GM18508 (cell line): ENCODE measurements around the gene EPDR1.
"Not testable (repeated sequence)": the region's sequence is repeated elsewhere in the genome, so short reads cannot be mapped to it uniquely, and the experiment has no call there.

Source experiments
- ATAC-seq: cut with Tn5 transposase; IDR thresholded peaks from one replicate; pipeline ENCODE4 v1.9.1; 2021; ENCODE audit warnings: moderate number of reproducible peaks; ENCODE audit not compliant: insufficient read depth, unreplicated experiment

EPDR1 gene

DNA sequence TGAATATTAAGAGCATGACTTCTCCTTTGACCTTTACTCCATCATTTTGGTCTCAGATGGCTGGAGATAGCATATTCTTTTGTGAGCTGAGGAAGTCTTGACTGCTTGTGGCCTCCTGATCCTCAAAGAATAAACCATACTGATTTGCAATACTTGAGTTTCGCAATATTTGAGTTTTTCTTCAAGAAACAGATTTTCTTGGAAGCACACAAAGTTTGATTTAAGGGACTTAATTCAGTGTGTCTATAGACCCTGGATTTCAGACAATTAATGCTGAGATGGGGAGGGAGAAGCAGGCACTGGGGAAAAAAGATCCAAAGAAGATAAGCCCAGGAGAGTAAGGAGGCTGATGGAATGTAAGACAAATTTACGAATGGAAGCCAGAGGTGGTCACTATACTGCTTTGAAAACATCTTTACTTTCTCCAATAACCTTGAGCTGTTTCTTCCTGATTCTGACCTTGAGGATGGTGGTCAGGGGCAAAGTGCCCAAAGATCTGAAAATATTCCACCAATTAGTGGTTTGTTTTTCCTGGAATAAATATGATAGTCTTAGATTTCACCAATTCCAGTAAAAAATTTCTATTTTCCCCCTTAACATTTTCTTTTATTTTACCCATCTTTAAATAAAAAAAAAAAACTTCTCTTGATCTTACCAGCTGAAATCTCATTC lies 7.5 kb downstream of the EPDR1 start:
- ATAC-seq, result no peak

DNA sequence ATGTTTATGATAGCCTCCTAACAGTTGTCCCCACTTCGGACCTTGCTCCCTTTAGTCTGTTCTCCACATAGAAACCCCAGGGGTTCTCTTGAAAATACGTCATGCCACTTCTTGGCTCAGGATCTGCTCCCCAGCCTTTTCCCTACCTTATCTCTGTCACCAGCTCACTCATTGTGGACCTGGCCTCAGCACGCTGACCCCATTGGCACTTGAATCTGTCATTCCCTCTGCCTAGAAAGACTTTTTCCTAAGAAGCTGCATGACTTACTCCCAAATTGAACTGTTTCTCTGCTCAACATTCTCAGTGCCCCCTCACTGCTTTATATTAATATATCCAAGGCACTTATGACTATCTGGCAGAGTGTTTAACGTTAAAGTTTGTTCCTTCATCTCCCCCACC lies 8.4 kb downstream of the EPDR1 start:
- ATAC-seq, result no peak

DNA sequence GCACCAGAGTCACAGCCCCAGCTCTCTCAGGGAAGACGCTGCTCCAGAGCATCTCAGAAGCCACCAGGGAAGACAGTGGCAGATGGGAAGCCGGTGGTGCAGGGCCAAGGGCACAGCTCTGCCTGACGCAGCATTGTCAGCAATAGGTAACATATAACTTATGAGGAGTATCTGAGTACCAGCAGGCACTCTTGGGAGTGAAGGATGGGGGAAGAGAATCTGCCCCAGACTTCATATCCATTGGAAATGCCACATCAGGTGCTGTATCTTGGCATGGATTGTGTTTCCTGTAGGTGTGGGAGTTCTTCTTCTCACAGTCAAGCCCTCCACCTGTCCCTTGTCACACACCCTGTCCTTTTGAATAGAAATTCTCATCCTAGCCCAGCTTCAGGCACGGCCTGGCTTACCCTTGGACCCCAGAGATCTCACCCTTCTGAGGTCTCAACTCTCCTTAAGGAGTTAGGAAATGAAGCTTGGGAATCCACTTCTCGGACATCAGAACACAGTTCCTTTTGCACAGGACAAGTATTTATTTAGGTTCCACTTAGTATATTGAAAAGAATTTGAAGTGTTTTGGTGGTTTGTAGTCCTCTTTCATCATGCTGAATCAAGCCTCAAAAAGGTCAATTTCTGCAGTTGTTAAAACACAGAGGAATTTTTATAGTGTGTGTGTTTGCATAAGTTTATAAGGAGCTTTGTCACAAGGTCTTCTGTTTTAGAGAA lies 9.9 kb downstream of the EPDR1 start:
- ATAC-seq, result no peak

DNA sequence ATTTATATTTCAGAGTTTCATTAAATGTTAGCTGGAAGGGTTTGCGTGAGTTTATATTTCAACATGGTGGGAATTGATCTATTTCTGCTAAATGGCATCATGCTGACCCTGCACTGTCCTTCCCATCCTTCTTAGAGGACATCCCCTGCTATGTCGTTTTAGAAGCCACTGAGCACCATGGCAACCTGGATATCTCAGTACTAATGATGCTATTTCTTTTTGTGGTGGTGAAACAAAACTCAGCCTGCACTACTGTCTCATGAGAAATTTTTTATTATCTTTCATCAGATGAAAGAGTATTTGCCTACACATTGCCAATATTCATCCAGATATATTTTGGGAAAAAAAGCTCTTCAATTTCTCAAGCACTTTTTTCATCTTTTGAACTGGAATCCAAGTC lies 12.1 kb downstream of the EPDR1 start:
- ATAC-seq, result no peak

DNA sequence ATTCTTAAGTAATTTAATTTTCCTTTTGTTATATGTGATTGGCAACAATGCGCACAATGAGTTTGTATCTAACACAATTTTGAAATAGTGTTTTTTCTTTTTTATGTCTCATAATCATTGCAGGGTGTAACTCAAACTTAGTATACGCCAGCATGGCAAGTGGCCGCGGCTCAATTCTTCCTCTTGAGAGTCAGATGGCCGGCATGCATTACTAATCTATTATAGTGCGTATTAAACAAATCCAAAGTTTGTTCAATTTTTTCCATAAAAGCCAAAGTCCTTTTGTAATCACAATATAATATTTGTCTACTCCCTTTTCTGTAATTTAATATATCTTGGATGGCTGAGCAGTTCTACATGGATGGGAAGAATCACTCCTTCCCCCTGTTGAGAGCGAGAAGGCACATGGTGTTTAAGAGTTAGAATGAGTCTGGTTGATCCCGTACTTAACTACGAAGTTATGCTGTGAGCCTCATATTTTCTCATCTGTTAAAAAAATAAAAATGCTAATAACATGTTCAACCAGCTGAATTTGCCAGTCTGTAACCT lies 12.7 kb downstream of the EPDR1 start:
- no peak for ATAC-seq

DNA sequence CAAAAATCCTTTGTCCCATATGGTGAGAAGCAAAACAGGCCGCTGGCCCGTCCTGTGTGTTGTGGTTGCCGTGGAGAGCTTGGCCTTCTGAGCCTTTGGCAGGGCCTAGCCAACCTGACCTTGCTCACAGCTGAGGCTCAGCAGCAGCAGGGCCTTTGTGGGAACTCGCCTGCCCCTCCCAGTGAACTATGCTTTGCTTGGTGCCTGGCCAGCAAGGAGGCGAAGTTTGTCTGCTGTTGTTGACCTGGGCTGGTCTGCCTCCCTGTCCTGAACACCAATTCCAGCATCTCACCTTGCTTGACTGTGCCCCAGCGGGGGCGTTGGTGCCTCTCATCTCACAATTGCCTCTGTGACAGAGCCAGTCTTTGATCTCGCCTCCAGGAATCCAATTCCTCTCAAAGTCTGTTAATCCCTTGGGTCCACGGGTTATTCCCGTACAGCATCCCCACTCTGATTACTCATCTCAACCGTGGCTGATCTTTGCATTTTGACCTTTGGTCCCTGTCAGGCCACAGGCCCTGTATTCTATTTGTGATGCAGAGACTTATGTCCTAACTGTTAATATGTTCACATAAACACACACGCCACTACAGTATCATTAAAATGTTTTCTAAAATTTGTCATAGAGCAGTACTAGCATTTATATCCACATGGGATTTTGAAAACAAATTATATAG lies 22.6 kb downstream of the EPDR1 start:
- no peak for ATAC-seq

DNA sequence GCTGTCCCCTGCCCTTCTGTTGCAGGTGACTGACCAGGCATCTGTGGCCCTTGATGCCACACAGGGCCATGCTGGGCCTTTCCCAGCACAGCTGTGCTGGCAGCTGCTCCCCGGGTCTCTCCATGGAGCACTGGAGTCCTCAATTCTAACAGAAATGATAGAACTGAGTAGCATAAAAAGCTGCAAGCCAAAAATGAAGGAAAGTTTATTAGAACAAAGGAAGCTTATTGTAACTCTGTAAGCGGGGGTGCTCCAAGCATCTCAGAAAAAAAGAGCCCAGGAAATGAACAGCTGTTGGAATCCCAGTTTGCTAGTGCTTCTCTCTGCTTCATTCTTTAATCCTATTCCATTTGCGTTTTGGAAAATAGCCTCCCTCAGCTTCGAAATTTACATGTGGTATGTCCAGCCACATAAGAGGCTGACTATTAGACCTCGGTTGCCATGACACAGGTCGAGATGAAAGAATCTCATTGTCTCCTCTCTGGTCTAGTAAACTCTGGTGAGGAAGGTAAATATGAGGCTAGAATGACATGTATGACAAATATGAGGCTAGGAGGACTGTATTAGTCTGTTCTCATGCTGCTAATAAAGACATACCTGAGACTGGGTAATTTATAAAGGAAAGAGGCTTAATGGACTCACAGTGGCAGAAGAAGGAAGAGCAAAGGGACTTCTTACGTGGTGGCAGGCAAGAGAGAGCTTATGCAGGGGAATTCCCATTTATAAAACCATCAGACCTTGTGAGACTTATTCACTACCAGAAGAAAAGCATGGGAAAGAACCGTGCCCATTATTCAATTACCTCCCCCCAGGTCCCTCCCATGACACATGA lies 23.7 kb downstream of the EPDR1 start:
- no peak for ATAC-seq

DNA sequence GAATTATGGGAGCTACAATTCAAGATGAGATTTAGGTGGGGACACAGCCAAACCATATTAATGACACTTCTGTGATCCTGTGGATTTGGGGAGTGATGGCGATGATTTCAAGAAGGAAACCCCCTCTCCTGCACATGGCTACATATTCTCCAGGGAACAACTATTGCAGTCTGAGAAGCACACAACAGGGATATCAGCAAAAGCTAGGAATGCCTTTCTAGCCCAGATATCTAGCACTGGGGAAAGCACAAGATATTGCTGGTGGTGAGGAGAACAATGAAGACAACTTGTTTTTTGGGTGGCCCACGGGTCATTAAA lies 24.3 kb downstream of the EPDR1 start:
- ATAC-seq, result no peak

DNA sequence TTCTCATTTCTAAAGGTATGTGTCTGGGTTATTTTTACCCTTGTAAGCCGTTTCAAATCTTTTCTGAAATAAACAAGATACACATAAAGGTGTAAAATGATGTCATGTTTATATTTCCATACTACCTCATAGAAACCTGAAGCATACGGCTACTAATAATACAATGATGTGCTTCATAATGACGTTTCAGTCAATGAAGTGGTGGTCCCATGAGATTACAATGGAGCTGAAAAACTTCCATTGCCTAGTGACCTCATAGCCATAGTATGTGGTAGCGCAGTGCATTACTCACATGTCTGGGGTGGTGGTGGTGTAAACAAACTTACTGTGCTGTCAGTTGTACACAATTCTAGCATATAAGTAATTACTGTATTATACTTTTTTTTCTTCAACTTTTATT lies 24.9 kb downstream of the EPDR1 start:
- ATAC-seq, result no peak

DNA sequence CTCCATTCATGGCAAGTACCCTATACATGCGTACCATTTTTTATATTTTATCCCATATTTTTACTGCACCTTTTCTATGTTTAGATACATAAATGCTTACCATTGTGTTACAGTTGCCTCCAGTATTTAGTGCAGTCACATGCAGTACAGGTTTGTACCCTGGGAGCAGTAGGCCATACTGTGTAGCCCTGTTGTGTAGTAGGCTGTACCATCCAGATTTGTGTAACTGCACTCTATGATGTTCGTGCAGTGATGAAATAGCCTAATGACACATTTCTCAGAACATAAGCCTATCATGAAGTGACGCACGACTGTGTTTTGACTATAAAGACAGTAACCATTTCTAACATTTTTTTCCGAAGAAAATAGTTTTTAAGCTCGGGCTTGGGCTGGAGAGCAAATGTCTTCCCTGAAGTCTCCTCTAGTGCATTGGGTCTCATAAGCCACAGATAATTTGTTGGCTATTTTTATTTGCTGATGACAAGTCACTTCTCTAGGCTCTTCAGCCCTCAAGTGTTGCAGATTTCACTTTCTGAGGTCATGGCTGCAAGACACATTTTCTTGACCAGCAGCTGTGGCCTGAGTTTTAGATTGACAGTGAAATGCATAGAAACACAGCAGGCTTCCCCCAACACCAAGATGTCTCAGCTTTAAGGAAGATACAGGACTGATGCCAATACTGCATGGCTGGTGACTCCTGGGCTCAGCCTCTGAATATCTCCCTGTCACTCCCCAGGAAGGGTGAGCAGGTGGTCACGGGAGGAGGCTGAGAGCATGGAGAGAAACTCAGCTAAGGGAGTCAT lies 26.9 kb downstream of the EPDR1 start:
- no peak for ATAC-seq

DNA sequence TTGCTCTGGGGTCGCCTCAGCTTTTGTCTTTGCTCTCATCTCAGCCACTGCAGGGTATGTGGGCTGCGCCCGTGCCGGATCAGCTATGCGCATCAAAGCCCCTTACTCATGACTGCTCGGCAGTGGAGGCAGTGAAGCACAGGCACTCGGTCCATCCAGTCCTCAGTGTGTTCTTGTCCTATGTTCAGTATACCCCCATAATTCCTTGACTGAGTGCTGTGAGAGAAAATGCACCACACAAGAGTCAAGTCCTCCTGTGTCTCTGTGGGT lies 27.4 kb downstream of the EPDR1 start:
- no peak for ATAC-seq

DNA sequence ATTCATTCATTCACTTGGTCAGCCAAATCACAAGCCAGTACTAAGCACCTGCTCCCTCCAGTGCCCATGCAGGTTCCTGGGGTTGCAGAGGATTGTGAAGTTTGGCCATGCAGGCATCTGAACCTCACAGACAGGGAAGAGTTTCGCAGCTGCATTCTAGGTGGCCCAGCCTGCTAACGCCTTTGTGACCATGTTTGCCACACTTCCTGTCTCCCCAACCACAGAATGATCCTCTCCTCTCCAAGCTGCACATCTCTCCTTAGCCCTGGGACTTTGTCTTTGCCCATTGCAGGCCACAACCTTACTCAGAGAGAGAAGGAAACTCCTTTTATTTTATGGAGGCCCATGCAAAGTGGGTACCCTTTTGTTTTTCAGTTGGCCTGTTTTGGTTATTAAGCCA lies 31.8 kb downstream of the EPDR1 start:
- no peak for ATAC-seq

DNA sequence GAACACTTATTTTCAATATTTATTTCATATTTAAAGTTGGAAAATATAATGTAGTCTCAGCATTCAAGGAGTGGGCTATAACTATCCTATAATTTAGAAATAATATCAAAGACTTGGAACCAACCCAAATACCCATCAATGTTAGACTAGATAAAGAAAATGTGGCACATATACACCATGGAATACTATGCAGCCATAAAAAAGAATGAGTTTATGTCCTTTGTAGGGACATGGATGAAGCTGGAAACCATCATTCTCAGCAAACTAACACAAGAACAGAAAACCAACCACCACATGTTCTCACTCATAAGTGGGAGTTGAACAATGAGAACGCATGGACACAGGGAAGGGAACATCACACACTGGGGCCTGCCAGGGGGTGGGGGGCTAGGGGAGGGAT lies 33.8 kb downstream of the EPDR1 start:
- not testable (repeated sequence) for ATAC-seq

DNA sequence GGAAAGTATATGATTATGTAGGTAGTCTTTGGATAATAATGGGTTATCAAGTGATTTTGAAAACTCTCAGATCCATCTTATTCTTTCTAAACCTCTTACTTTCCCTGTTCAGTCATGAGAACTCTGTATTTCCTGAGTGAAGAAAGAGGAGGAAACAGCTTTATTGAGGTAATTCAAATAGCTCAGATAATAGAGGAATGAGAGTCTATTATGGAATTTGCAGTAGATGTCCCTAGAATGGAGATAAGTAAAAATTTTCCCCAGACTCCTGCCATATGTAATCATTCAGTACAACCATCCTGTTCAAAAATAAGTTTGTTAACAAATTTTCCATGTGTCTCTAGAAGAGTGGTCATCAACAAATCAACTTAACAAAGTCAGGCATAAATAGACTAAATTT lies 36.4 kb downstream of the EPDR1 start:
- ATAC-seq, result no peak

DNA sequence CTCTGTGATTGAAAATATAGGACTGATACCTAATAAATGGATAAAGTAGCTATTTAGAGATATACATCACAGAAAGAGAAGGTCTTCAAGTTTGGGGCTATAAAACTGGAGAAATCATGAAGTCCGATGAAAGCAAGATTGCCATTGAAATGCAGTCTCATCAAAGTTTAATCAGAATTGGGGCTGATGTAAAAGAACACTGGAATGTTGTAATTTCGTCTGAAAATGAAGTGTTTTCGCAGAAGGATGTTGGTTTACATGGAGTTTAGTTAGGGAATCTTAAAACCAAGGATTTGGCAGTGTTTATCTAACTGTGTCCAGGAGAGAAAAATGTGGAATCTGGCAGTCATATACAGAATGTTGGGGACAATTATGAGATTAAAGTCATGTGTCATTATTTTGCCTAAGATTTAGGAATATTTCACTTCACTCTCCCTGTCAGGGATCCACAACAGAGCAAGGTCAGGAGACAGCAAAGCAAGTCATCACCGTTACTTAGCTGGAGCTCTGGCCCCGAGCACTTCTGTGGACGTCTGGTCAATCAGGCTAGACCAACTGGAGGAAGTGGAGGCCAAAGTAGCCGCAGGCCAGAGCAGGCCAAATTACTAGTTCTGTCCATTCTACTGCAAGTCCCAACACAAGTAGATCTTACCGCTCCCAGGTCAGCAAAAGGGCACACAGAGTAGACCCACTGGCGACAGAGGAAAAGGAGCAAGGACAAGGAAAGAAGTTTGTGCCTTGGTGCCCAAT lies 37.0 kb downstream of the EPDR1 start:
- no peak for ATAC-seq

DNA sequence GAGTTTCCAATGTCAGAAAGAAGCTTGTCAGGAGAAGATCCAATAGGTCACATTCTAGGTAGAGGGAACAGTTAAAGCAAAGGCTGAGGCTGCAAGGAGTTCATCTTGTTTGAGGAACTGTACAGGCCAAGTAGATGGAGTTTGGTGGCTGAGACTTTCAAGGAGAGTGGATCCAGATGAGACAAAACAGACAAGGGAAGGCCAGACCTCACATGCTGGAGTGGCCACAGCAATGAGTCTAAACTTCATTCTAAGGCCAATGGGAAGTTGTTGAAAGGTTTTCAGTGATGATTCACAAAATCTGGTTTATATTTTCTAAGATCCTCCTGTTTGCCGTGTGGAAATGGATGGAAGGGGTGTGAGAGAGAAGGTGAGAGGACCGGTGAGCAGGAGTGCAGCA lies 40.0 kb downstream of the EPDR1 start:
- ATAC-seq, result no peak

DNA sequence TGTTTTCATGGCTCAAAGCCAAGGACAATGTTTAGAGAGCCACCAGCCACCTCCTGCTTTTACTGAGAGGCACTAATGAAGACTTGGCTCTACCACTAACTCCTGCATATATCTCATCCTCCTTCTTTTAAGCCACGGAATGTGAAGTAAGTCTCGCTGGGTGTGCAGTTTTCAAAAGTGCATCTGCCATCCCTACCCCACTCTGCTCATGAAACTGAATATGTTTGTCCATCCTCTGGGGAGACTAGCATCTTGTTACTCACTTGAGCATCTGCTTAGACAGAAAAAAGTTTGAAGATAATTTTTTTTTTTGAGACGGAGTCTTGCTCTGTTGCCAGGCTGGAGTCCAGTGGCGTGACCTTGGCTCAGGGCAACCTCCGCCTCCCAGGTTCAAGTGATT lies 40.8 kb downstream of the EPDR1 start:
- no peak for ATAC-seq

DNA sequence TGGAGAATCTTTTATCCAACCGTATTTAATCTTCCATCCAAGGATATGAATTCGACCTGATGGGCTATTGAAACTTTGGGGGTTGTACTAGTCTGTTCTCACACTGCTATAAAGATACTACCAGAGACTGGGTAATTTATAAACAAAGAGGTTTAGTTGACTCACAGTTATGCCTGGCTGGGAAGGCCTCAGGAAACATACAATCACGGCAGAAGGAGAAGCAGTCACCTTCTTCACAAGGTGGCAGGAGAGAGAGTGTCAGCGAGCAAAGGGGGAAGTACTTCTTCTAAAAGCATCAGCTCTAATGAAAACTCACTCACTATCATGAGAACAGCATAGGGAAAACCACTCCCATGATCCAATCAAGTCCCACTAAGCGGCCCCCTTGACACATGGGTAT lies 43.8 kb downstream of the EPDR1 start:
- ATAC-seq, result no peak

DNA sequence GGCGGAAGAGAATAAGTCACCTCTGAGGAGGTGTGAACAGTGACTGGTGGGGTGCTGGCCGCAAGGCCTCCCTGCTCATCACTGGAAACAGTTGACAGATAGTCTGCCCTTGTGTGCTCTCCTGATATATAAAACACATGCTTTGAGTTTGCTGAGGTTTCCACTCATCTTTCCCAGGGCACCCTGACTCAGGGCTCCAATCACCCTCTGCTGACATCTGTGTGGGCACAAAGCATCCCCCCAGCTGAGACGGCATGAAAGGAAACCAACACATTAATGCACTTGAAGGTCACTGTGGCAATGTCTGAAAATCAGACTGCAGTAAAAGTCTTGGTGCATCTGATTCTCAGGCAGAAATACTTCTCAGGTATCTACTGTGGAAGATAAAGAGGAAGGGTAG lies 49.8 kb downstream of the EPDR1 start:
- ATAC-seq, result no peak

DNA sequence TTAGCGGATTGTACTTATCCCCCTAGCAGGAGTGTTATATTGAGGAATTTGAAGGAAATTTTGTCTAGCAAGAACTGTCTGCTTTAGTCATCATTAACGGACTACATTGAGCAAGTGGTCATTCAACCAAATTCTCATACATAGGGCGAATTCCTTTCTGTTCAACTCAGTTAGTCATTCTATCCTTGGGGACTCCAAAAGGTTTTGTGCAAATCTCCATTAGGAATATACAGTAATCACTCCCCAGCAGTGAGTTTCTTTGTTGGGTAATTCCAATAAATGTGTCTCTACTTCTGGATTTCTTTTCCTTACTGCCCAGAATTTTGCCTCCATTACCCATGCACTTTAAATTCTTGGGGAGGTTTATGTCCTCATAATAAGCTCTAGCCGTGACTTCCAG lies 51.1 kb downstream of the EPDR1 start:
- no peak for ATAC-seq
